ENCODE results near the gene KCNK13. TPM values are rescaled to one million over a fixed set of nuclear protein-coding genes. Genes with fewer than 3 reads are reported as not detected.

KCNK13 gene
- total RNA-seq, 1 donor from 2014 or later = 3.6 TPM

GRCh38 chr14:90132821-90133570 is 71.2 kb downstream of the KCNK13 start:
- DNase-seq (ENCODE audit: low spot score) = no peak

- no peak for DNase-seq (ENCODE audit: low spot score)
Measured at GRCh38 chr14:90136904-90137303, 75.1 kb downstream of the KCNK13 start.

DNA sequence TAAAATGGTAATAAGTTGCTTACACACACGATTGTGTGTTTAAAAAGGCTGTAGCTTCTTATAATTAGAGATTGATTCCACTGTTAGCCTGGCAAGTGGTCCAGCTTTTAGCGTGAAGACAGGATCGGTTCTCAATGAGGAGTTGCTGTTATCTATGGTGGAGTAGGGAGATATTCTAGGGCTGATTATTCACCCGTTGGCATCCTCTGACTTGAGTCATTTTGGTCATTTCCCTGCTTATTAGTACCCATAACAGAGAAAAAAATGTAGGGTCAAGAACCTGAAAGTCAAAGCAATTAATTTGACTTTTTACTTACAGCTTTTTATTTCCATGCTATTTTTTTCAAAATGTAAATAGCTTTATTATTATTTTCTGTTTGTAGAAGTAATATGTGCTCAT is 76.0 kb downstream of the KCNK13 start:
- no peak for DNase-seq (ENCODE audit: low spot score)

GRCh38 chr14:90139199-90139598 is 77.4 kb downstream of the KCNK13 start:
- DNase-seq (ENCODE audit: low spot score) = no peak

GRCh38 chr14:90140298-90140955 is 78.6 kb downstream of the KCNK13 start:
- no peak for DNase-seq (ENCODE audit: low spot score)

- no peak for DNase-seq (ENCODE audit: low spot score)
Measured at GRCh38 chr14:90140956-90141316, 79.1 kb downstream of the KCNK13 start.

DNA sequence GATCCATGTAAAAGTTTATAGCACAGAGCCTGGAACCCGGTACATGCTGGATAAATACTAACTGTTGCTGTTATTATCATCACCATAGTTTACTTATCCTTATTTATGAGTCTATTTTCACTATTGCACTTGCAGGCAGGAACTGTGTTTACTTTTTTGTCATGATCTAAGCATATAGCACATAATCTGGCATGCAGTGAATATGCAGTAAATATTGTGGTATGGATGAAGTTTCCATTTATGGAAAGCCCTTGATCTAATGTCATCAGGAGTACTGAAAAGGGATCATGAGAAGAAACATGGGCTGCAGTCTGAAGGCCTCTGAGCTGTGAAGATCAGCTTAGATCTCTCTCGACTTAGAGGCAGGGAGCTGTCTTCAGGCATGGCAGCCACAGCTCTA is 91.6 kb downstream of the KCNK13 start:
- no peak for DNase-seq (ENCODE audit: low spot score)

DNA sequence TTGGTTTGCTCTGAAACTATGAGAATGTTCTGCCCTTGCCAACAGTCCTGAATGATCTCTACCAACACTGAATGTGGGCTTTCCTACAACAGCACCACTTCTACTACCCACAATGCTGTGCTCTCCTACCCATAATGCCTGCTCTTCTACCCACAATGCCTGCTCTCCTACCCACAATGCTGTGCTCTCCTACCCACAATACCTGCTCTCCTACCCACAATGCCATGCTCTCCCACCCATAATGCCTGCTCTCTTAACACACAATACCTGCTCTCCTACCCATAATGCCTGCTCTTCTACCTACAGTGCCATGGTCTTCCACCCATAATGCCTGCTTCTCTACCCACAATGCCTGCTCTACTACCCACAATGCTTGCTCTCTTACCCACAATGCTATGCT is 92.3 kb downstream of the KCNK13 start:
- DNase-seq (ENCODE audit: low spot score) = no peak

DNA sequence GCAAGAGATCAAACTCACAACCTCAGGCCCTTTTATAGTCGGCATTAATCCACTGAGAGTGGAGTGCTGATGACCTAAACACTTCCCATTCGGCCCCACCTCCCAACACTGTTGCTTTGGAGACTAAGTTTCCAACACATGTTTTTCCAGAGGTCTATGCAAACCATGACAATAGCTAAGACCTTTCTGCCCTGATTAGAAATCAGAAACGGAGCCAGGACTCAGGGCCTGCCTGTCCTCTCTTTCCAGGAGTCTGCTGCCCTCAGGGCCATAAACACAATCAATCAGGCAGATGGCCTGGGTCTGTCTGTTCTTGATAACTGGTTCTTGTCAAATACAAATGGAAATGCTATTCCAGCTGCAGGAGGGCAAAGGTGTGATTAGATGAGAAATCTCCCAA is 97.4 kb downstream of the KCNK13 start:
- peak; percentile 4 for DNase-seq (ENCODE audit: low spot score)

GRCh38 chr14:90159688-90160087 is 97.9 kb downstream of the KCNK13 start:
- DNase-seq (ENCODE audit: low spot score) = no peak

DNA sequence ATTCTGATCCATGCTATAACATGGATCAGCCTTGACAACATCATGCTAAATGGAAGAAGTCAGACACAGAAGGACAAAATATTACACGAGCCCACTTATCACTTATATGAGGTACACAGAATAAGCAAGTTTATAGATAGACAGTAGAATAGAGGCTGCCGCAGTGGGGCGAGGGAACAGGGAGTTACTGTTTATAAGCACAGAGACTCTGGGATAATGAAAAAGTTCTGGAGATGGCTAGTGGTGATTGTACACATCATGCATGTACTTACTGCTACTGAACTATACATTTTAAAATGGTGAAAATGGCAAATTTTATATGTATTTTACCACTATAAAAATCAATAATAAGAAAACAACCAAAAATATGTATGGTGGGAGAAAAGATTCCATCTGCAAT is 99.3 kb downstream of the KCNK13 start:
- DNase-seq (ENCODE audit: low spot score) = no peak

- no peak for DNase-seq (ENCODE audit: low spot score)
Measured at GRCh38 chr14:90168425-90169105, 106.8 kb downstream of the KCNK13 start.

- no peak for DNase-seq (ENCODE audit: low spot score)
Measured at GRCh38 chr14:90175631-90176030, 113.8 kb downstream of the KCNK13 start.

DNA sequence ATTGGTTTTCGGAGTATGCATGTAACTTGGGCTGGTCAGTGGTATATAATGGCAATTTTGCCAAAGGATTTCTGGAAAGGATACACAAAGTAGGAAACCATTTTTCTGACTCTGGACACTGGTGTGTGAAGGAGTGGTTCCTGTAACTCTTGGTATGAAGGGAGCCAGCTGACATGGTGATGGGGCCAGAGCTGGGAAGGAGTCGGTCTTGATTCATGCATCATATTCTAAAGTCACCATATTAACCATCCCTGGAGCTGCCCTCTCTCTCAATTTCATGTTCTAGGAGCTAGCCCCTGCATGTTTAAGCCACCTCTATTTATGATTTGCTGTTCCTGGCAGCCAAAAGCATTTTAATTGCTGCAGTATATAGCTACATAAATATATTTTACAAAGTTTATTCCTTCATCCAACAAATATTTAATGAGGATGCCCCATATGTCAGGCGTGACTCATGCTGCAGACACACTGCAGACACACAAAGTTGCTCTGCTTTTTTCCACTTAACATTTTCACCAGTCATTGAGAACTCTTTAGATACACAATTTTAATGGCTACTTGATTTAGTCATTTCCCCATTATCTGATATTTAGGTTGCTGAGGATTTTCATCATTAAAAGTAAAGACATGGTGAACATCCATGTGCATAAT is 115.9 kb downstream of the KCNK13 start:
- peak; percentile 71 for DNase-seq (ENCODE audit: low spot score)

DNA sequence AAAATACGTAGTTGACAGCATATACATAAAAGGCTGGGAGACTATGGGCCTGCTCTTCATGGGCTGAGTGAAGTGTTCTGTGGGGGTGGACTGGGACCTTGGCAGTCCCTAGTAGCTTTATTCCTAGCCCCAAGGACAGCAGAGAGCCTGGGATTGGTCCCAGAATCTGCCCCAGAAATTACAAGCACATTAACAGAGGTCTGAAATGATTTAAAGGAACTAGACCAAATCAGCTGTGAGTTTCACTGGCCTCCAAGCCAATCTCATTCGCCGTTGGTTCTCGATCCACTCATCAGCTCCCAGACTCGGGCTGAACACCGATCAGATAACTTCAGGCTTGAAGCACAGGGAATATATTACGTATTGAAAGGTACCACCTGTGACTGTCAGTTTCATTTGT is 117.6 kb downstream of the KCNK13 start:
- no peak for DNase-seq (ENCODE audit: low spot score)

DNA sequence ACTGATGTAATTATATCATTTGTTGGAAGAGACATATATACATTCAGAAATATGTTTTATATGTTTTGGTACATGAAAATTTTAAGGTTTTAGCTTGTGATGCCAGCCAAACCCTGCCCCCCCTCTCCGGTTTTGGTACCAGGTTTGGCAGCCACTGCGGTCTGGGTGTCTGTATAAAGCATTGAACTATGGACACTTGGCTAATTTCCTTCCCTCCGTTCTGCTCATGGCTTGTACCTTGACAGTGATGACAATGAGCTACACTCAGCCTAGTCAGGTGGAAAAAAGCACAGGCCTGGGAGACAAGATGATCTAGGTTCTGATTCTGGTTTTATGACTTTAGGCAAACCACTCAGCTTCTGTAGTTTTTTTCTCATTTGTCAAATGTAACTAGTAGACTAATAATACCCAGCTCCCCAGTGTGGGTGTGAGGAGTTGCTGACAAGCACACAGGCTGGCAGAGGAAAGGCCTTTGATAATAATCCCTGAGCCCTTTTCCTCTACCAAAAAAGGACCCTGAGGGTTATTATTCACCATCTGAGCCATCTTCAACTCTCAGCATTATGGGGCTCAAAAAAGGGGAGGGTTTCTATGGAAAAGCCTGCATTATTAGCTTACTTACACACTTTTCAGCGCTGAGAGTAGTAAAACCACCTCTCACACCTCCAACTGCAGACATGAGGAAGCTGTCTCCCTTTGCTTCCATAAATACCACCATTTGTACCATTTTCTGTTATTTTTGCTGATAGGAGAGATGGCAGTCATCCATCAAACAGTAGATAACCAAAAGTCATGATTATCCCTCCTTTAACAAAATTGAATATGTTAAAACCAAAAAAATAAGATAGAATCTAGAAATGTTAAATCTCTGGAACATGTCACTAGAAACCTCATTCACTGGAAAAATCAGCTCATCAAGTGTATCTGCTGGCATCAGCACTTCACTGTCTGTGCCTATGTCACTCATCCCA is 118.3 kb downstream of the KCNK13 start:
- peak; percentile 9 for DNase-seq (ENCODE audit: low spot score)

- DNase-seq (ENCODE audit: low spot score) = no peak
Measured at GRCh38 chr14:90184094-90184493, 122.3 kb downstream of the KCNK13 start.

- no peak for DNase-seq (ENCODE audit: low spot score)
Measured at GRCh38 chr14:90184571-90185266, 122.9 kb downstream of the KCNK13 start.

DNA sequence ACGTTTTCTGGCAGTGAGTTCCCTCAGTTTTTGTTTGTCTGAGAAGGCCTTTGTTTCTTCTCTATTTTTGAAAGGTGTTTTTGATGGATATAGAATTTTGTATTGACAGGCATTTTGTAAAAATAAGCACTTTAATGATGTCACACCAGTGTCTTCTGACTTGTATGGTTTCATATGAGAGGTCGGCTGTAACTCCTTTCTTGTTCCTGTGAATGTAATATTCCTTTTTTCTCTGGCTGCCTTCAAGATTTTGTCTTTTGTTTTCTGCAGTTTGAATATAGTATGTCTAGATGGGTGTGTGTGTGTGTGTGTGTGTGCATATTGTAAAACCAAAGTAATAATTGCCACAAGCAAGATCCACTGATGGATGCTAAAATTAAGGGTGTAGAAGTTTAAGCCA is 126.8 kb downstream of the KCNK13 start:
- no peak for DNase-seq (ENCODE audit: low spot score)

DNA sequence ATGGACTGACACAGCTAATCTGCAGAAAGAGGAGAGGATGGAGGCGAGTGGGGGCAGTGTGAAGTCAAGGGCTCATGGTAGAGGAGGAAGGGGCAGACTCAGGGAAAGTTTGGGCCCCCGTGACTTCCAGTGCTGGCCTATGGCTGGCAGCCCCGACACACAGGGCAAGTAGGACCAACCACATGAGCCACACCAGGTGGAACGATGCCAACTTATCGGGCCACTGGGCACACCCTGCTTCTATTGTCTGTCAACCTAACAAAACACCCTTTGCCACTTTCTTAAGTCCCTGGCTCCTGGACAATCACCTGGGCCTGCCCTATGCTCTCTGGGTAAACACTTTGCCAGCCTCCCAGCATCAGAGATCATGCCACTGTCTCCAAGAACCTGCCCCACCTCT is 129.4 kb downstream of the KCNK13 start:
- no peak for DNase-seq (ENCODE audit: low spot score)

DNA sequence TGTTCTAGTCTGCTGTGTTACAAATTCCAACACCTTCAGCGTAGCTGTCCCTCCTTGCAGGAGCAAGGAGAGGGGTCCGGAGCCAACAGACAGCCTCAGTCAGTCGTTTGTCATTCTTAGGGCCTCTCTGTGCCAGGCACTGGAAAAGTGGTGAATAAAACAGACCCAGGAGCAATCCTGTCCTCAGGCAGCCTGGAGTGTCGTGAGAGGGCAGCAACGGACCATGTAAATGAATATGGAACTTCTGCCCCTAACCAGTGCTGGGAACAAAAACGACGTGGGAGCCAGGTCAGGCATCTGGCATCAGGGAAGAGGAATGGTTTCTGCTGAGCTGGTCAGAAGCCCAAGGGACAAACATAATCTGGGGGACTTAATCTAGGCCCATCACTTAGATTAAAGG is 129.8 kb downstream of the KCNK13 start:
- no peak for DNase-seq (ENCODE audit: low spot score)

All from umbilical cord (tissue), 2 donors.